OCI-LY7 (cell line): ENCODE results near the gene ARHGAP40. TPM values are rescaled to one million over a fixed set of nuclear protein-coding genes. Genes with fewer than 3 reads are reported as not detected.

ENCODE experiments used
- BruUV-seq: library from RNA; stranded (reverse); fragments of 400-500 nt; replicated peaks from 2 replicates; lab custom pipeline; 2021; lab: Mats Ljungman, UMichigan
- CTCF ChIA-PET: fragments of 300-600 bp; sonication (Branson Sonifier 250); formaldehyde crosslinking; loops from one replicate; lab custom pipeline; 2022; ENCODE audit warnings: antibody characterized with exemption; ENCODE audit not compliant: unreplicated experiment; lab: Charles Lee
- POLR2A ChIA-PET: fragments of 300-600 bp; sonication (Branson Sonifier 250); formaldehyde crosslinking; loops from one replicate; lab custom pipeline; 2022; ENCODE audit warnings: antibody characterized with exemption; lab: Charles Lee
- DNase-seq: peaks from one replicate; pipeline ENCODE4 v3.0.0-alpha.2; 2015; ENCODE audit warnings: low spot score
- H2AFZ ChIP-seq: fragments of 200-600 bp; sonication (generic), shearing (Covaris generic); 2 replicates; pipeline ENCODE4 v1.6.1; 2014; ENCODE audit warnings: mild to moderate bottlenecking, antibody characterized with exemption, low read length, moderate library complexity
- H3K27ac ChIP-seq: fragments of 200-600 bp; sonication (generic); 2 replicates; pipeline ENCODE4 v1.5.1; 2014; ENCODE audit warnings: mixed run types, low read depth, mild to moderate bottlenecking, moderate library complexity, low read length, inconsistent platforms; ENCODE audit not compliant: poor library complexity, severe bottlenecking
- H3K36me3 ChIP-seq: fragments of 200-600 bp; sonication (generic); 2 replicates; pipeline ENCODE4 v1.6.1; 2014; ENCODE audit warnings: mild to moderate bottlenecking, antibody characterized with exemption, low read length, moderate library complexity, mixed read lengths; ENCODE audit not compliant: insufficient read depth
- H3K4me1 ChIP-seq: fragments of 200-600 bp; sonication (generic); 2 replicates; pipeline ENCODE4 v1.5.1; 2014; ENCODE audit warnings: mild to moderate bottlenecking, low read length; ENCODE audit not compliant: insufficient read depth, poor library complexity, severe bottlenecking
- H3K4me2 ChIP-seq: fragments of 200-600 bp; sonication (generic); 2 replicates; pipeline ENCODE4 v1.6.1; 2014; ENCODE audit warnings: mild to moderate bottlenecking, low read length
- H3K4me3 ChIP-seq: fragments of 200-600 bp; sonication (generic); 2 replicates; pipeline ENCODE4 v1.5.1; 2014; ENCODE audit warnings: mild to moderate bottlenecking, low read depth, low read length; ENCODE audit not compliant: poor library complexity, severe bottlenecking
- H3K79me2 ChIP-seq: fragments of 200-600 bp; sonication (generic); 2 replicates; pipeline ENCODE4 v1.6.1; 2016; ENCODE audit warnings: low read depth, mild to moderate bottlenecking, low read length, moderate library complexity, mixed read lengths; ENCODE audit not compliant: insufficient read depth
- H3K9me2 ChIP-seq: fragments of 200-600 bp; sonication (generic); 2 replicates; pipeline ENCODE4 v1.6.1; 2016; ENCODE audit warnings: mild to moderate bottlenecking, low read length, mixed read lengths; ENCODE audit not compliant: insufficient read depth
- H3K9me3 ChIP-seq: fragments of 200-600 bp; sonication (generic); 2 replicates; pipeline ENCODE4 v1.6.1; 2014; ENCODE audit warnings: mild to moderate bottlenecking, mixed run types, low read length, mixed read lengths
- H4K20me1 ChIP-seq: fragments of 200-600 bp; sonication (generic); 2 replicates; pipeline ENCODE4 v1.6.1; 2014; ENCODE audit warnings: mild to moderate bottlenecking, antibody characterized with exemption, low read length, moderate library complexity, mixed read lengths; ENCODE audit not compliant: insufficient read depth
- CTCF ChIP-seq: fragments of 200-600 bp; sonication (generic); conservative IDR thresholded peaks from 2 replicates; pipeline ENCODE4 v1.5.1; 2014; ENCODE audit warnings: mild to moderate bottlenecking, antibody characterized with exemption, low read length, moderate library complexity, mixed read lengths
- EZH2phosphoT487 ChIP-seq: fragments of 200-600 bp; sonication (generic); IDR thresholded peaks from 2 replicates; pipeline ENCODE4 v1.6.1; 2018; ENCODE audit warnings: low read depth, borderline replicate concordance, mild to moderate bottlenecking, mixed run types, antibody characterized with exemption, low read length, moderate library complexity, mixed read lengths
- intact Hi-C: fragments of 100-400 bp; cut with micrococcal nuclease; formaldehyde crosslinking; loops from one replicate; pipeline ENCODE4 v1.10.0; 2022; ENCODE audit not compliant: unreplicated experiment
- total RNA-seq, 2 experiments: library from RNA; depleted of rRNA in 1 of 2; stranded (reverse); fragments of >200 nt in 1 of 2; shearing (Covaris generic) in 1 of 2; gene quantifications; 2 replicates each; pipeline ENCODE4 v1.2.3, GENCODE V29; 2014 to 2022

Gene ARHGAP40
- total RNA-seq, 2 experiments from 2014 or later, result not detected

GRCh38 chr20:38602185-38602581 is 574 bp downstream of the ARHGAP40 start:
- ChIA-PET CTCF (no interaction called here), POLR2A (no interaction called here)
- no peaks in the 10 kb centered on the region for H3K79me2 ChIP-seq
- H3K27ac ChIP-seq, result no peak overlapping the region
- no peaks in the 10 kb centered on the region for H3K36me3 ChIP-seq
- no peak overlapping the region for H2AFZ ChIP-seq
- BruUV-seq, result no TSS peak
- intact Hi-C loops, result no loop called here
- H4K20me1 ChIP-seq, result no peaks in the 10 kb centered on the region
- no peaks in the 10 kb centered on the region for H3K9me3 ChIP-seq
- DNase-seq, result no peak
- TF ChIP-seq EZH2phosphoT487 (no peak), CTCF (no peak)
- H3K9me2 ChIP-seq, result no peaks in the 10 kb centered on the region
- H3K4me2 ChIP-seq, result no peak overlapping the region
- no peak overlapping the region for H3K4me3 ChIP-seq
- no peaks in the 10 kb centered on the region for H3K4me1 ChIP-seq

DNA sequence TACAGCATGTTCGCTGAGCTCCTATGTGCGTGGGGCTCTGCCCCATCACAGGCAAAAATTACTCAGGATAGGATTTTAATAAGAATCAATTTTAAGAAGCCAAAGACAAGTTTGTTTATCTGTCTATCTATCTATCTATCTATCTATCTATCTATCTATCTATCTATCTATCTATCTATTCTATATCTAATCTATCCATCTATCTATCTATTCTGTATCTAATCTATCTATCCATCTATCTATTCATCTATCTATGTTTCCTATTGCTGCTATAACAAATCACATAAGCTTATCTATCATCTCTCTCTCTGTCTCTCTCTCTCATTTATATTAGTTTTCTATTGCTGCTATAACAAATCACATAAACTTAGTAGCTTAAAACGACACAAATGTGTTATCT is 1.7 kb downstream of the ARHGAP40 start:
- CTCF ChIA-PET, result no interaction called here
- no peaks in the 10 kb centered on the region for H3K9me3 ChIP-seq
- POLR2A ChIA-PET, result interaction anchor here (0.5 kb wide), 1 partner anchor 956 kb away, joined by 3 read pairs; no protein-coding TSS in a partner anchor

More for the DNA sequence above, 1.7 kb downstream of the ARHGAP40 start:
- Histone ChIP-seq H3K4me2 (no peak overlapping the region), H3K36me3 (no peaks in the 10 kb centered on the region), H3K4me1 (peaks cover 4% of the 10 kb centered on the region), H3K9me2 (no peaks in the 10 kb centered on the region), H3K27ac (no peak overlapping the region), H3K4me3 (no peak overlapping the region), H4K20me1 (no peaks in the 10 kb centered on the region), H3K79me2 (no peaks in the 10 kb centered on the region), H2AFZ (no peak overlapping the region)
- DNase-seq, result no peak
- intact Hi-C loops, result no loop called here
- BruUV-seq, result no TSS peak
- no peak for TF ChIP-seq EZH2phosphoT487
- TF ChIP-seq CTCF, result no peak
